GM12874 (cell line): ENCODE results near the gene ADGRL3.

Experiments used
- CTCF ChIP-seq: IDR thresholded peaks from 2 replicates; pipeline ENCODE4 v1.5.1; 2011; ENCODE audit warnings: low read depth, mild to moderate bottlenecking, control low read depth, low read length, moderate library complexity; ENCODE audit not compliant: insufficient read depth

The ADGRL3 gene

GRCh38 chr4:61320154-61320553 lies 120.0 kb downstream of the ADGRL3 start:
- no peak for TF ChIP-seq CTCF

- no peak for TF ChIP-seq CTCF
These were observed 120.5 kb downstream of the ADGRL3 start for GRCh38 chr4:61320631-61321030.

GRCh38 chr4:61332693-61333092 lies 132.6 kb downstream of the ADGRL3 start:
- TF ChIP-seq CTCF = no peak

- no peak for TF ChIP-seq CTCF
These were observed 133.4 kb downstream of the ADGRL3 start for GRCh38 chr4:61333490-61333889.

GRCh38 chr4:61335241-61335763 lies 135.2 kb downstream of the ADGRL3 start:
- TF ChIP-seq CTCF = no peak

GRCh38 chr4:61336488-61336887 lies 136.4 kb downstream of the ADGRL3 start:
- TF ChIP-seq CTCF = no peak

- no peak for TF ChIP-seq CTCF
These were observed 136.8 kb downstream of the ADGRL3 start for GRCh38 chr4:61336916-61337315.
